ENCODE results near the gene ZBED3. TPM values are rescaled to one million over a fixed set of nuclear protein-coding genes. Genes with fewer than 3 reads are reported as not detected.
"Not testable (repeated sequence)": the region's sequence is repeated elsewhere in the genome, so short reads cannot be mapped to it uniquely, and the experiment has no call there.

ZBED3 gene
- total RNA-seq, 1 donor from 2014 or later: 6.0 TPM

- DNase-seq (ENCODE audit: low read depth) (no peak), FAIRE-seq (no peak)
- H3K4me1 Mint-ChIP-seq (ENCODE audit: low read depth, unreplicated experiment): no peaks in the 10 kb centered on the region
- H3K36me3 ChIP-seq (ENCODE audit: insufficient read depth, low read length): no peaks in the 10 kb centered on the region
- no peak overlapping the region for H3K4me3 ChIP-seq (ENCODE audit: insufficient read depth, low read depth, low read length)
- H3K27ac ChIP-seq (ENCODE audit: low read depth, low read length): no peak overlapping the region
- H3K4me3 Mint-ChIP-seq (ENCODE audit: unreplicated experiment): no peak overlapping the region
- H2AFZ ChIP-seq (ENCODE audit: low read depth, low read length): no peak overlapping the region
- no peaks in the 10 kb centered on the region for H3K4me1 ChIP-seq (ENCODE audit: insufficient read depth, low read length)
- H3K9me3 ChIP-seq (ENCODE audit: insufficient read depth, low read depth, low read length): no peaks in the 10 kb centered on the region
- no peak overlapping the region for H3K4me2 ChIP-seq (ENCODE audit: low read length)
- H3K79me2 ChIP-seq (ENCODE audit: insufficient read depth, low read length): no peaks in the 10 kb centered on the region
- no peaks in the 10 kb centered on the region for H3K27me3 ChIP-seq (ENCODE audit: insufficient read depth, low read length)
- peaks cover 4% of the 10 kb centered on the region for H3K36me3 Mint-ChIP-seq (ENCODE audit: low read depth, unreplicated experiment)
- TF ChIP-seq EZH2 (IDR thresholded peaks at IDR 0.05; ENCODE audit: insufficient read depth, low read length) (no peak), CTCF (IDR thresholded peaks at IDR 0.05; ENCODE audit: insufficient read depth, low read depth, low read length) (no peak)
- H3K27ac Mint-ChIP-seq (ENCODE audit: unreplicated experiment): no peak overlapping the region
- H3K9ac ChIP-seq (ENCODE audit: low read length): no peak overlapping the region
- no peaks in the 10 kb centered on the region for H3K27me3 Mint-ChIP-seq (ENCODE audit: low read depth, unreplicated experiment)
- H4K20me1 ChIP-seq (ENCODE audit: insufficient read depth, low read length): no peaks in the 10 kb centered on the region
- H3K9me3 Mint-ChIP-seq (ENCODE audit: unreplicated experiment): peaks cover 7% of the 10 kb centered on the region
These were observed 30.1 kb upstream of the ZBED3 start for GRCh38 chr5:77117161-77117560.

- not testable (repeated sequence) for H3K36me3 ChIP-seq (ENCODE audit: insufficient read depth, low read length); DNase-seq (ENCODE audit: low read depth); H3K4me1 Mint-ChIP-seq (ENCODE audit: low read depth, unreplicated experiment); H3K27me3 Mint-ChIP-seq (ENCODE audit: low read depth, unreplicated experiment); H3K9ac ChIP-seq (ENCODE audit: low read length); H3K27ac Mint-ChIP-seq (ENCODE audit: unreplicated experiment); H3K9me3 Mint-ChIP-seq (ENCODE audit: unreplicated experiment); H3K4me3 ChIP-seq (ENCODE audit: insufficient read depth, low read depth, low read length); H4K20me1 ChIP-seq (ENCODE audit: insufficient read depth, low read length); H3K9me3 ChIP-seq (ENCODE audit: insufficient read depth, low read depth, low read length); H2AFZ ChIP-seq (ENCODE audit: low read depth, low read length); H3K4me1 ChIP-seq (ENCODE audit: insufficient read depth, low read length); H3K4me2 ChIP-seq (ENCODE audit: low read length); H3K36me3 Mint-ChIP-seq (ENCODE audit: low read depth, unreplicated experiment); H3K27ac ChIP-seq (ENCODE audit: low read depth, low read length); H3K27me3 ChIP-seq (ENCODE audit: insufficient read depth, low read length); H3K79me2 ChIP-seq (ENCODE audit: insufficient read depth, low read length); FAIRE-seq; H3K4me3 Mint-ChIP-seq (ENCODE audit: unreplicated experiment)
These were observed 19.9 kb upstream of the ZBED3 start for GRCh38 chr5:77107035-77107434.

- no peaks in the 10 kb centered on the region for H3K36me3 ChIP-seq (ENCODE audit: insufficient read depth, low read length)
- H3K4me3 ChIP-seq (ENCODE audit: insufficient read depth, low read depth, low read length): no peak overlapping the region
- H2AFZ ChIP-seq (ENCODE audit: low read depth, low read length): no peak overlapping the region
- no peak overlapping the region for H3K4me3 Mint-ChIP-seq (ENCODE audit: unreplicated experiment)
- no peak for DNase-seq (ENCODE audit: low read depth)
- FAIRE-seq: no peak
- no peak overlapping the region for H3K27ac Mint-ChIP-seq (ENCODE audit: unreplicated experiment)
- no peaks in the 10 kb centered on the region for H3K79me2 ChIP-seq (ENCODE audit: insufficient read depth, low read length)
- H3K9me3 ChIP-seq (ENCODE audit: insufficient read depth, low read depth, low read length): no peaks in the 10 kb centered on the region
- H3K9ac ChIP-seq (ENCODE audit: low read length): no peak overlapping the region
- H3K9me3 Mint-ChIP-seq (ENCODE audit: unreplicated experiment): no peaks in the 10 kb centered on the region
- H3K36me3 Mint-ChIP-seq (ENCODE audit: low read depth, unreplicated experiment): peaks cover 12% of the 10 kb centered on the region
- H3K27ac ChIP-seq (ENCODE audit: low read depth, low read length): no peak overlapping the region
- H3K27me3 Mint-ChIP-seq (ENCODE audit: low read depth, unreplicated experiment): no peaks in the 10 kb centered on the region
- no peaks in the 10 kb centered on the region for H4K20me1 ChIP-seq (ENCODE audit: insufficient read depth, low read length)
- no peak overlapping the region for H3K4me2 ChIP-seq (ENCODE audit: low read length)
- TF ChIP-seq CTCF (IDR thresholded peaks at IDR 0.05; ENCODE audit: insufficient read depth, low read depth, low read length) (no peak), EZH2 (IDR thresholded peaks at IDR 0.05; ENCODE audit: insufficient read depth, low read length) (no peak)
- H3K4me1 ChIP-seq (ENCODE audit: insufficient read depth, low read length): no peaks in the 10 kb centered on the region
- peaks cover 3% of the 10 kb centered on the region for H3K4me1 Mint-ChIP-seq (ENCODE audit: low read depth, unreplicated experiment)
- no peaks in the 10 kb centered on the region for H3K27me3 ChIP-seq (ENCODE audit: insufficient read depth, low read length)
These were observed 17.7 kb upstream of the ZBED3 start for GRCh38 chr5:77104813-77105212.
